Stimulated activated CD4-positive, alpha-beta T cell treated with anti-CD3 and anti-CD28 coated beads, Interleukin-15, amount 100 ng/mL, for 24 hours (primary cell): ENCODE measurements around the gene CDC42BPB.

ENCODE experiments used
- DNase-seq: peaks from one replicate; pipeline ENCODE4 v3.0.0-alpha.2; 2020

The CDC42BPB gene

DNA sequence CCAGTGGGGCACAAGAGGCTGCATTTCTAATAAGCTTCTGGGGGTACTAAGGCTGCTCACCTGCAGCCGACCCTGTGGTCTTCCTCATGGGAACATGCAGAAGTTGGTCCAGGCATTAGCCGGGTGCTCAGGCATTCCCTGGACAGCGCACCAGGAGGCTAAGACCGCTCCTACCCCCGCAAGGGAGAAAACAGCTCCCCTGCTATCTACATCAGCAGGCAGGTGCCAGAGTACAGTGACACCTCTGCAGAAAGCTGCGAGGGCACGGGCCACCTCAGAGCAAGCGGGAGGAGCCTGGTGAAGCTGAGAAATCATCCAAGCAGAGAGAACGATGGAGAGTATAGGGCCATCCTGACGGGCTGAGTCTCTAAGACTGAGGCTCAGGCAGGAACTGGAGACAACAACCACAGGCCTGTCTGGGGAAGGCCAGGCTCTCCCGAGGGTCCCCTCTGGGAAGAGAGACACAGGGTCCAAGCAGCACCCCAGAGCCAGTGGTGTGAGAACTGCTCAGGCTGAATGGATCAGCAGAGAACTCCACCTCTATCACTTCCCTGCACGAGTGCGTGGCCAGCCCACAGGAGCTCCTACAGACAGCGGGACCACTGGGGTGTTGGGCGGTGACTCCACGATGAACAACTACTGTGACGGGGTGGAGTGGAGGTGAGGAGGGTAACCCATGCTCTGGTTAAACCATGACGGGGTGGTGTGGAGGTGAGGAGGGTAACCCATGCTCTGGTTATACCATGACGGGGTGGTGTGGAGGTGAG is 72.8 kb downstream of the CDC42BPB start:
- DNase-seq, result no peak

DNA sequence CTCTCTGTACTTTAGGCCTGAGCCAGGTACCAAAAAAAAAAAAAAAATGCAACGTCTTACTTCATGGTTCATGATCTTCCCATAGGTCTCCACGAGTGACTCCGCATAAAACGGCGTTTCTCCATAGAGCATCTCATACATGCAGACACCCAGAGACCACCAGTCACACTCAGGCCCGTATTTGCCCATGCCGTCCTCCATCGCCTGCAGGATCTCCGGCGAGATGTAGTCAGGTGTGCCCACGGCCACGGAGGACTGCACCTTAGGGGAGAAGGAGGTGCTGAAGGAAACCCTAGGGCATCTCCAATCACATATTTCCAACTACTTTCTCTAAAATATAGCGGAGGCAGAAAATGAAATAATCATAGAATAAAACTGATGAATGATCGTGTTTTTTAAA is 73.9 kb downstream of the CDC42BPB start:
- DNase-seq, result no peak

DNA sequence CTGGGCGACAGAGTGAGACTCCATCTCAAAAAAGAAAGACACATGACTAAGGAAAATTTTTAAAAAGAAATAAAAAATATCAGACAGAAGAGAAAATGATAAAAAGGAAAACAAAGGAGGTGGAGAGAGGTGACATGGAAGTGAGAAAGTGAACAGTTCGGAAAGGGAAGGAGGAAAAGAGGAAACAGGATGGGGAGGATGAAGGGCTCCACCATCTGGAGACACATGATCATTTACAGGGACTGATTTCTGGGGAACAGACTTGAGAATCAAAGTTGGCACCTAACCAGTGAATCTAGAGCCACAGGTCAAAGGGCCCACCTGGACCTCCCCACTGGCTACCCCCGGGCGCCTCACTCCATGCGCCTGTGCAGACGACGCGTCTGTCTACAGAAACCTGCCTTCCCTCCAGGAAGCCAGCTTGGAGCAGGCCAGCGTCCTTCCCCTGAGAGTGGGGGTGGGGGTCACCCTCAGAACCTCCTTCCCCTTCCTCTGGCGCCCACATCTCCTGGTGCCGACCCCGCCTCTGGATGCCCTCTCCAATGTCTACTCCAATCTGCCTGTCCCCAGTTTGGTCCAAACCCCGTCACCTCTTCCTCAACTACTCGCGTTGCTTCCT is 74.4 kb downstream of the CDC42BPB start:
- no peak for DNase-seq

DNA sequence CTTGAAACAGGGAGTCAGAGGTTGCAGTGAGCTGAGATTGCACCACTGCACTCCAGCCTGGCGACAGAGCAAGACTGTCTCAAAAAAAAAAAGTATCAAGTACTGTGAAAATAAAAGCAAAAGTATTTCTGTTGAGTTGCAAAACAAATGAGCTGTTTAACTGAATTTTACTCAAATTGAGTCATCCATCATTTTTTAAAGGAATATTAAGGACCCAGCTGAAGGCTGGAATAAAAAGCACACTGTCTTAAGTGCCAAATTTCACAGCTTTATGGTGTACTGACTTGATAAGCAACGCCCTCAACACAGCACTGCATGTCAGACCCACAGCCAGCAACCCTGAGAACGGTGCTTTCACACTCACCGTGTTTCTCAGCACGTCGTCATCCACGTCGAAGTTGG is 76.9 kb downstream of the CDC42BPB start:
- no peak for DNase-seq

DNA sequence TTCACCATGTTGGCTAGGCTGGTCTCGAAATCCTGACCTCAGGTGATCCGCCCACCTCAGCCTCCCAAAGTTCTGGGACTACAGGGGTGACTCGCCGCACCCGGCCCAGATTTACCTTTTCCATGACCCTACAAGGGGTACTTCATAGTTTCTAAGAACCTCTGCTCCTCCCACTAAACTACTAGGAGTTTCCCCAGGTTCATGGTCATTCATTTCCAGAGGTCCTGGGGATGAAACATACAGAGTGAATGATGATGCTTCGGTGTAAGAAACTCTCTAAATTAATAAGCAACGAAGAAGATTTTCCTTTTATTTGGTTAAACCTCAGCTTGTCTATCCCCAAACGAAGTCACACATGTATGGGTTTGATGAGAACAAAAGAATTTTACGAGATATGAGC is 77.9 kb downstream of the CDC42BPB start:
- DNase-seq, result peak; percentile 33

DNA sequence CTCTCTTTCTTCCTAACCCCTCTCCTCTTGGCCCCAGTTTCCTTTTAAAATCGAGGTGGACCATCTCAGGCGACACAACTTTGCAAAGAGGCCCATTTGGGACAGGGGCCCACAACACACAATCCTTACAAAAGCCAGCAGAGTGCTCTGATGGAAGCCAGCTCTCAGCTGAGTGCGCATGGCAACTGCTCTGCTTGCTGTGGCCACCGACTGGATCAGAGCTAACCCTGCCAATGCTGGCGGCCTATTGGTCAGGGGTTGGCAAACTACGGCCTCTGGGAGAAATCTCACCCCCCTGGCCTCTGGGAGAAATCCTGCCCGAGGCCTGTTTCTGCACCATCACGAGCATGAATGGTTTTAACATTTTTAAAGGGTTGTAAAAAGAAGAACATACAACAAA is 79.9 kb downstream of the CDC42BPB start:
- no peak for DNase-seq

DNA sequence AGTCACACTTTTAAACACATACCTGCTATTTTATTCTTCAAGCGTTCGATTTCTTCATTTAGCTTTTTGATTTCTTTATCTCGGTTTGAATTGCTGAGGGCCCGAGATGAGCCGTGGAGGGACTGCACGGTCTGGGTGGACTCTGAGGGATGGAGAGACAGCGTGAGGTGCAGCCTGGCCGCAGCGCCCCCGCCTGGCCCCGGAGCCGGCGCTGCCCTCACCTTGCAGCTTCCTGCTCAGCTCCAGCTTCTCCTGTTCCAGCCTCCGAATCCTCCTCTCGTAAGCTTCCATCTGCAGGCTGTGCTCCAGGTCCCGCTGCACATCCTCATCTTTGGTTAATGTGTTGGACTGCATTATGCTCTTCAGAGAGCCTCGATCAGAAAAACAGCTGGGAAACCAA is 81.7 kb downstream of the CDC42BPB start:
- DNase-seq, result no peak

DNA sequence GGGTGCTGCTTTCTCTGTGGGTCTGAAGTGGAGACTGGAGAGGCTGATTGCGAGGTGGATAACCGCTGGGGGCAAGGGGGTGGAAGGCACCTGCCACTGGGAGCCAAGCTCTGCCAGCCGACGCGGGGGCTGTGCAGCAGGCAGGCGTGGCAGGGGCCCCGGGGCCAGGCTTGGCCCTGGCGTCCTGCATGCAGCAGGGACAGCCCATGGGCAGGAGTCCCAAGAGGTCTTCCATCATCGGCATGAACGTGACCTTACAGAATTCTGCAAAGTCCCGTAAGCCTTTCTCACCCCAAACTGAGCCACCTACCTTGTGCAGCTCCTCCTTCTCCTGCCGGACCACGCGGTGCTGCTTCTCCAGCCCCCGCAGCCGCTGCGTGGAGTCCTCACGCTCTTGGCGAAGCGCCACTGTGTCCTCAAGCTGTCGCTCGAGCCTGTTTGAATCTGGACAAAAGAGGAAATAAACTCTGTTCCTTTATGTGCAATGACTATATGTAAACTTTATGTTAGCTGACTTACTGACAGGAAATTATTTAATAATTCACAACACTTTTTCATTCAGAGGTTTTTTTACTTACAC is 83.6 kb downstream of the CDC42BPB start:
- DNase-seq, result no peak

DNA sequence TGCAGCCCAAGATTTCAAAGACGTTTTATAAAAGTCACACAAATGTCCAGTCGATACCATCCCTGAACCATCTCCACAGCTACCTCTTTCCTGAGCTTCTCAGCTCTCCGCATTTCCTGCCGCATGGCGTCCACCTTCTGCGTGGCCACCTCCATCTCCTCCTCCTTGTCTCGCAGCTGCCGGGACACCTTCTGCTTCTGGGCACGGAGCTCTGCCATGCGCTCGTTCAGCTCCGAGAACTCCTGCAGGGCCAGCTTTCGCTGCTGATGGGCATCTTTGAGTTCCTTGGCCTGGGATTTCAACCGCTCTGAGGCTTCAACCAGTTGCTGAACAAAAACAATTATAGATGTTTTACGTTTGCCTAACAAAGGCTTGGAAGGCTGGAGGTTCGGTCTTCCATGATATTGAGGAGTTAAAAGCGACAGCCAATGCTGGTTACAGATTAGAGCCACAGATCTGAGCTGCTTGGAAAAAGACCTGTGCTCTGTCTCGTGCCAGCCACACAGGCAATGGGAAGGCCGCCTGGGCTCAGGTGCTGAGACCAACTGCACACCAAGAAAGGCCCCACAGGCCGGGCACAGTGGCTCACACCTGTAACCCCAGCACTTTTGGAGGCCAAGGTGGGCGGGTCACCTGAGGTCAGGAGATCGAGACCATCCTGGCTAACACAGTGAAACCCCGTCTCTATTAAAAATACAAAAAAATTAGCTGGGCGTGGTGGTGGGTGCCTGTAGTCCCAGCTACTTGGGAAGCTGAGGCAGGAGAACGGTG is 85.3 kb downstream of the CDC42BPB start:
- DNase-seq, result no peak

DNA sequence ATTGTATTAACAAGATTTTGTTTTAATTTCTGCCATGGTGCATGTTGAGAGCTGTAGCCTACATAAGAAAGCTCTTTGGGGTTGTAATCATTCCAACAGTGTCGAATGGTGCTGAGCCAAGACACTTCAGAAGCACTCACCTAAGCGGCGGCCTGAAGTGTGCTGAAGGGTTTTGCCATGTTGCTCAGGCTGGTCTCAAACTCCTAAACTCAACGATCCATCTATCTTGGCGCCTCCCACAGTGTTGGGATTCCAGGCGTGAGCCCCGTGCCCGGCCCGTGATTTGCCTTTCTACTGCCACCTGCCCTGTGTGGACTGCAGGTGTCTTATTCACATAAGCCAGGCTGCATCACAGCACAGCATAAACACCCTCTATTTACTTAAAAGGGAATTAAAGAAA is 86.0 kb downstream of the CDC42BPB start:
- DNase-seq, result no peak

DNA sequence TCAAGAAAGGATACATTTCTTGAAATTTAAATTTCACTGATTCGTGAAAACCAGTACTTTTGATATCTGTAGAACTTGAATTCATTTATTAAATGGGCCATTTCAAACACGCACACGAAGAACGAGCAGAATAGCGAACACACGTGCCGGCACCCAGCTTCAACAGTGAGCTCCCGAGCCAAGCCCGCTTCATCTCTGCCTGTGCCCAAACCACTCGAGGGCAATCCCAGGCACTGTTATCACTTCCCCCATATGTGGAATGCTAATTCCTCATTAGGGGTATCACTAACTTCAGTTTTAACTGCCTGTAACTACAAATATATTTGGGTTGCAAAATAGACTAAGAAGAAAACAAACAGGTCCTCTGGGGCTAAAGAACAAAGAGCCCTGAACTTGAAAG is 86.9 kb downstream of the CDC42BPB start:
- no peak for DNase-seq

DNA sequence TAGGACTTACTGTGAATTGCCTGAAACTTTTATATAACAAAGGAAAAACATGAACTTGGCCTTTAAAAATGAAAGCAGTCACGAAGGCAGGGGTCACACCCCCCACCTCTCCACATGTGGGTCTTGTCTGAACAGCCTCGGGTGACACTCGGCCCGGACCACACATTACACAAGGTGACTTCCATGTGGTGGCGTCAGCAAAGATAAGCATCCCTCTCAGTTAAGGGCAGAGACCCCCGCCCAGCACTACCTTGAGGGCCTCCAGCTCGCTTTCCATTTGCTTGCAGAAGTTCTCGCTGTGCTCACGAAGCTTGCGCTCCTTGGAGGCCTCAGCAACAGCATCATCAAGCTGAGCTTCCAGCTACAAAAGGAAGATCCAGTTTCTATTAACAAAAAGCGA is 87.4 kb downstream of the CDC42BPB start:
- no peak for DNase-seq

DNA sequence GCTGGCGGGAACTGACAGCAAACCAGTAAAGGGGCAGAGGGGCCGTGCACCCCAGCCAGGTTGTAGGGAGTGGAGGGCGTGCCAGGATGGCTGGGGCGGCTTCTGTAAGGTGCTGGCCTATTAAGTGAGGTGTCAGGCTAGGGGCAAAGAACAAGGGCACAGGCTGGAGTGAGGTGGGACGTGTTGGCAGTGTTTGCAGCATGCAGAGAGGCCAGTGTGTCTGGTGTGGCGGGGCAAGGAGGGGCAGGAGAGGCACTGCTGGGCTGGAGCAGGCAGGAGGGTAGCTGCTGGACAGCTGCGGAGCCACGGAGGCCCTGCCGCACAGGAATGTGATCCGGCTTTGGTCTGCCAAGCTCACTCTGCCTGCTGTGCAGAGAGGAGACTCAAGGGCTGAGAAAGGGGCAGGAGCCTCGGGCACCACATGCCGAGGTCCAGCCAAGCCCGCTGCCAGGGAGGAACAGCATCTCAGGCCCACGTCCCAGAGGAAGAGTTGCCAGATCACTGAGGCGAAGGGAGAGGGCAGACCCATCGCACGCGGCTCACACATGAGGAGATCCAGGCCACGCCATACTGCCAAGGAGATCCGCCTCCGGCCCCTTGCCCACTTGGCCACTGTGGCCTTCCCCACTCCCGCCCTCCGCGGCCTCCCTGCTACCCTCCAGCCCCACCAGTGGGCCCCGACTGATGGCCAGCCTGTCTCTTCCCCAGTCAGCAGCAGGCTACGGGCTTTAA is 88.1 kb downstream of the CDC42BPB start:
- DNase-seq, result no peak

DNA sequence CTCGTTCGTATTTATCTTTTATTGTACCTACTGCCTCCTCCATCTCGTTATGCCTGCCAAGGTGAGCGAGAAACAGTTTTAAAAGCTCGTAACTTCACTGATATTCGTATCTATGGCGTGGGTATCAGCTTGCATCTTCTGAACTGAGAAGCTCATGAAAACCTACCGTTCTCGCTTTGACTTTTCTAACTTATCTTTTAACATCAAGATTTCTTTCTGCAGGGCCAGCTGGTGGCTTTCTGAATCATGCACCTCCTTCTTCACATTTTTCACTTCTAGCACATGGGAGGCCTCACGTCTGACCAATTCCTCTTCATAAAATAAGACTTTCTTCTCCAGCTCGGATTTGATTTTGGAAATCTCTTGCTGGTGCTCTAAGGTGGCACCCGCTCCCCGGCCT is 89.0 kb downstream of the CDC42BPB start:
- no peak for DNase-seq

DNA sequence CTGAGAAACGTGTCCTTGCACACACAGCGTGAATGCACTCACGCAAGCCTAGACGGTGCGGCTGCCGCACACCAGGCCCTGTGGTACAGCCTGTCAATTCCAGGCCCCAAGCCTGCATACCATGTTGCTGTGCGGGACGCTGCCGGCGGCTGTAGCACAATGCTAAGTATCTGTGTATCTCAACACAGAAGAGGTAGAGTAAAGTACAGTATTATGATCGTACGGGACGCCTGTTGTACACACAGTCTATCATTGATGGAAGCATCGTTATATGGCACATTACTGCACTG is 89.9 kb downstream of the CDC42BPB start:
- DNase-seq, result no peak

DNA sequence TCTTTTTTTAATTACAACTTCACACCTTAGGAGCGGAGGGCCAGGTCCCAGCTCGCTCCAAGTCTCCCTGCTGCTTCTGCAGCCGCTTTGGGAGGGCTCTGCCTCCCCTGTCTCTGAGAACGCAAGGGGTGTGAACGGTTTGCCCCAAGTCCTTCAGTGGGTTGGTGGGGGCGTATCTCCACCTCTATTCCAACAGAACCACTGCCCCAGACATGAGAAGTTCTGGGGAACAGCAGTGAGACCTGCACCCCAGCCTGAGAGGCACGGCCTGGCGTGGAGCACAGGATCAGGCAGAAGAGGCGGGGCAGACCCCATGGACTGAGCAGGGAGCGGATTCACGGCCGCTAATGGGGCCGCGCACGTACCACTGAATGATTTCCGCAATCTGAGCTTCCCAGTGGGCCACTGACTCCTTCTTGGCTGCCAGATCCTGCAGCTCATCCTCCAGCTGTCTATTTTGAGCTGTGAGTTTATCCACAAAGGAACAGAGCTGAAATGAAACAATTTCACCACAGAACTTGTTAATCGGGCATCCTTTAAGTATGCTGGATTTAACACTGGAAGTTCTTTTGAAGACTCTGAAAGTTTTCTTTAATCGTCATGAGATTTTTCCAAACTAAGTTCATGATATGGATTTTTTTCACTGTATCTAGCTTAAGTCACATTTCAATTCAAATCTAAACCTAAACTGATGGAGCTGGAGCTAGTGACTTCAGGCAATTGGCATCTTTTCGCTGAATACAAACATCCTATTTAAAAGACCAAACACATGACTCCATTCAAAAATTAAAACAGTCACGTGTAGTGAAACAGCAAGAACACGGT is 90.5 kb downstream of the CDC42BPB start:
- DNase-seq, result no peak

DNA sequence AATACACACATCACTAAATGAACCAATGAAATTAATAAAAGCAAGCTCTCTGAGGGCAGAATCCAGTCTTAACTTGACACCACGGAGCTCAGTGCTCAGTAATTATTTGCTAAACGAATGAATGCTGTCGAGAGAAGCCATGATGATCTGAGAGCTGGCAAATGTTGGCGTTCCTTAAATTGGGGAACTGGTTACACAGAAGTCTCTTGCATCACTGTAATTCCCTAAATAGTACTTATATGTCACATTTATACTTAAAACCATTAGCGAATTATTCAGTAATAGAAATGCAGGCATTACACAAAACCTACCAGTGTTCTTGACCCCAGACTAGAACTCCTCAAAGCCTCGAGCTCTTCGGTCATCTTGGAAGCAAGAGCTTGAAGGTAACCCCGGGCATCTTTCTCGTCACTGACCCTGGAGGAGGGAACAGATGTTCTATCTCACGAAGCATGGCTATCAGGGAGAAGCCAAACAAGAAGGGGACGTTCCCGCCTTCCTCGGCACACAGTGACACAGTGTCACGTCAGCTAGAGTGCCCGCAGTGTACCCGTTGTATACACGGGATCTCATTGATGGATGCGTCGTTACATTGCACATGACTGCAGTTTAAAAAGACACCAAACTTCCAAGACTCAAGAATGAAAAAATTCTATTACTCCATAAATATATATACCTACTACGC is 91.2 kb downstream of the CDC42BPB start:
- no peak for DNase-seq

DNA sequence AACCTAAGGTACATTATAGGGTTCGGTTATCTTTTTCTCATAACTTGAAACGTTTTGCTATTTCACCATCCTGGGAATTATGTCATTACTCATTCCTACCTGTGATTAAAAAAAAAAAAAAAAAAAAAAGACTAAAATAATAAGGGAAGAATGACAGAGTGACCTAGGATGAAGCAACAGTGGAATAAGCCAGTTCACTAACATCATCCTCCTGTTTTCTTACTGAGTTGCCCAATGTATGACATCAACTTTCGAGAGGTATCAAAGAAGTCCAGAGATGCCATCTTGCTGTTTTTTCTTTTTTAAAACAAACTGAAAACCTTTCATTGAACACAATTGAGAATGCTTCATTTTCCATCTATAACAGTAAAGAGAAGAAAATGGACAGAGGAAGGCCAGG is 92.1 kb downstream of the CDC42BPB start:
- DNase-seq, result no peak

DNA sequence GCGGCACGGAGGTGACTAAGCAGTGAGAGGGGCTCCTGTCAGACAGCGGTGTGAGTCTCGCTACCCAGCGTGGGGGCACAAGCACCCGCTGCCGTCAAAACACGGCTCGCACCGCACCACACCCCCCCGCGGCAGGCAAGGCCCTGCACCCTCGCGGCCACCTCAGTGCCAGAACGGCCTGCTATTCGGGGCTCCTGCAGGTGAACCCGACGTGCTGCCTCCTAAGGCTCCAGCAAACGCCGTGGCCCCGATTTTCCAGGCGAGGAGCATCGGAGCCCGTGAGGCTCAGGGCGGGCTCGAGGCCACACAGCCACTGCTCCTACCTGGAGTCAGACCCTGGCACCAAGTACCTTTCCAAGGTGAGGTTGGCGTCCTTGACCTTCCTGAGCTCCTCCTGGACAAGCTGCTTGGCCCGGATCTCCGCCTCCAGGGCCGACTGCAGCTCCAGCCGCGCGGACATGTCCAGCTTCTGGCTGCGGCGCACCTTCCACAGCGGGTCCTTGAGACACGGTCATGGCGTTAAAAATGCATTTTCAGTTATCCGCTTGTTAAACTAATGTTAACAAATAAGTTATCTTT is 93.1 kb downstream of the CDC42BPB start:
- DNase-seq, result no peak

DNA sequence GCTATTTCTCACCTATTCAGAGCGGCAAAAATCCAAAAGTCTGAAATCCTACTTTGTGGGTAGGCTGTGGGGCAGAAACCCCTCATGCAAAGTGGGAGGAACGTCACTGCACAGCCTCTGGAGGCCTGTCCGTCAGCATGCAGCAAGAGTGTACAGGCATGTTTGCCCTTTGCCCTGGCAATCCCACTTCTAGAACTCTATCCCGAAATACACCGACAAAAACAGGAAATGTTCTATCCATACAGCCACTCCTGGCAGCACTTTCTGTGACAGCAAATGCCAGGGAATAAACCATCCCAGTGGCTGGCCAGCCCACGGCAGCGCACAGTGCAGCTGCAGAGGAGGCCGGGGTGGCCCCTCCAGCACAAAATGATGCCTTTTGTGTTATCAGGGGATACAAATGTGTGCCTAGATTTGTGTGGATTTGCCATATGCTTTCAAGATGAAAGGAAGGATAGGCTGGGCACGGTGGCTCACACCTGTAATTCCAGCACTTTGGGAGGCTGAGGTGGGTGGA is 95.2 kb downstream of the CDC42BPB start:
- DNase-seq, result no peak

DNA sequence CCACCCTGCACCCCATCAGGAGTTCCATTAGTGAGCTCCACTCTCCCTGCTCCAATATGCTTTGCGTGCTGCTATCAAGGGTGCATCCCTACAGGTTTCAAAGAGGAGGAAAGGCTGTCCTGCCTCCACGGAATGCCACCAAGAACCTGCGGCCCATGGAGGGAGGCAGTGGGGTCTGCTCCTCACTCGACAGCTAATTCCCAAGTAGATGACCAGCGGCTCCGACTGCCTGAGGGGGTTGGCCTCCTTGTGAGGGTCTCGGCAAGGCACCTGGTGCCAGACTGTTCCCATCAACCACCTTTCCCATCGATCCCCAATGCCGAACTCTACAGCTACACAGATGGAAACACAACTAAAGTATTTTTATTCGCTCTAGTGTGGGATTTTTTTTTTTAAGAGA is 98.9 kb downstream of the CDC42BPB start:
- DNase-seq, result no peak
